Sigmoid colon (tissue), 4 donors: Measurements from ENCODE around the gene TRIM8.

Experiments
- EP300 ChIP-seq, 4 donors: sonication (generic); formaldehyde crosslinking; IDR thresholded peaks; one replicate each; pipeline ENCODE4 v1.6.1; 2017; ENCODE audit warnings: antibody characterized with exemption in 4 of 4
- POLR2A ChIP-seq, 2 donors: fragments of 450-650 bp; IDR thresholded peaks; one replicate each; pipeline ENCODE4 v1.6.1; 2016; ENCODE audit warnings: antibody characterized with exemption in 2 of 2, mild to moderate bottlenecking in 2 of 2, moderate library complexity in 2 of 2
- POLR2AphosphoS5 ChIP-seq, 4 donors: sonication (generic); formaldehyde crosslinking; IDR thresholded peaks; one replicate each; pipeline ENCODE4 v1.6.1; 2017; ENCODE audit warnings: antibody characterized with exemption in 4 of 4
- TF ChIP-seq, protein P1 (sequence below), 4 experiments: fragments of 450-650 bp in 3 of 4; fragments of 200-600 bp in 1 of 4; IDR thresholded peaks; one replicate each; pipeline ENCODE4 v1.5.1; 2016 to 2019; ENCODE audit warnings: antibody characterized with exemption in 4 of 4, mild to moderate bottlenecking in 3 of 4, moderate library complexity in 2 of 4

DNA sequence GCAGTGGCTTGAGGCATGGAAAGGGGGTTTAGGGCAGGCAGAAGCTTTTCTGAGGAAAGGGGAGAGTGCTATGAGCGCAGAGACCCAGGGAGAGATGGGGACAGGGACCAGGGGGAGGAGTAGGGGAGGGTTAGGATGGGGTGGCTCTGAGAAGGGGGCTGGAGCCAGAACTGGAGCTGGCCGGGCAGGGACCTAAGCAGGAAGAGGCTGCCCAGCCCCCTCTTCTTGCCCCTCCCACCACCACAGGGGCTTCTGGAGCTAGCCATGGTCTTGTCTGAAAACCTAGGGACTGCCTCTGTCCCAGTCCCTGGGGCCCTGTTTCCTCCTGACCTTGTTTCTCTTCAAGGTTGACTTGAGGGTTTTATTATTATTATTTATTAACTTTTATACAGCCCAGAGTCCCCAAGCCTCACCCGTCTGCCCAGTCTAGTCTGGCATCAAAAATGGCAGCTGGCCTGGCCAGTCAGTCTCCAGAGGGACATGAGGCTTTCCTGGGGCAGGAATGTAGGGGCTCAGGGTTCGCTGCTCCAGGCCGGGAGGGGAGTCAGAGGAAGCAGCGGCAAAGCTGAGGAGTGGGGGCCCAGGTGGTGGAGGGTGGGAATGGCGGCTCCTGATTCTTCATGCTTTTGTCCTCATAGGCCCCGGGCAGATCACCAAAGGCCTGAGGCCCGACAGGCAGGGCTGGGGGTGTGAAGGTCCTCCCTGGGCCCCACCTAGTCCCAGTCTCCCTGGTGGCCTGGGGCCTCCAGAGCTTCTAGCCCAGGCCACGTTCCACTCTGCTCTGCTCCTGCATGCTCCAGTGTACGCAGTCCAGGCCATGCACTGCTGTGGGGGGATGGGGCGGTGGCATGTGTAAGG lies 5.7 kb downstream of the TRIM8 start:
- TF ChIP-seq POLR2A (IDR thresholded peaks at IDR 0.05) (no peak), POLR2AphosphoS5 (IDR thresholded peaks at IDR 0.05) (no peak), EP300 (IDR thresholded peaks at IDR 0.05) (no peak)
- TF ChIP-seq, protein P1, sequence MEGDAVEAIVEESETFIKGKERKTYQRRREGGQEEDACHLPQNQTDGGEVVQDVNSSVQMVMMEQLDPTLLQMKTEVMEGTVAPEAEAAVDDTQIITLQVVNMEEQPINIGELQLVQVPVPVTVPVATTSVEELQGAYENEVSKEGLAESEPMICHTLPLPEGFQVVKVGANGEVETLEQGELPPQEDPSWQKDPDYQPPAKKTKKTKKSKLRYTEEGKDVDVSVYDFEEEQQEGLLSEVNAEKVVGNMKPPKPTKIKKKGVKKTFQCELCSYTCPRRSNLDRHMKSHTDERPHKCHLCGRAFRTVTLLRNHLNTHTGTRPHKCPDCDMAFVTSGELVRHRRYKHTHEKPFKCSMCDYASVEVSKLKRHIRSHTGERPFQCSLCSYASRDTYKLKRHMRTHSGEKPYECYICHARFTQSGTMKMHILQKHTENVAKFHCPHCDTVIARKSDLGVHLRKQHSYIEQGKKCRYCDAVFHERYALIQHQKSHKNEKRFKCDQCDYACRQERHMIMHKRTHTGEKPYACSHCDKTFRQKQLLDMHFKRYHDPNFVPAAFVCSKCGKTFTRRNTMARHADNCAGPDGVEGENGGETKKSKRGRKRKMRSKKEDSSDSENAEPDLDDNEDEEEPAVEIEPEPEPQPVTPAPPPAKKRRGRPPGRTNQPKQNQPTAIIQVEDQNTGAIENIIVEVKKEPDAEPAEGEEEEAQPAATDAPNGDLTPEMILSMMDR (IDR thresholded peaks at IDR 0.05) = no peak
